Measurements from ENCODE around the gene NEB.

NEB gene

GRCh38 chr2:151508519-151508918, 225.8 kb downstream of the NEB start:
- ChIA-PET CTCF (no interaction called here), POLR2A (no interaction called here)
- no peak for TF ChIP-seq CTCF (IDR thresholded peaks at IDR 0.05; ENCODE audit: insufficient read depth, low read length, missing control alignments)

GRCh38 chr2:151506170-151506569, 228.1 kb downstream of the NEB start:
- TF ChIP-seq CTCF (IDR thresholded peaks at IDR 0.05; ENCODE audit: insufficient read depth, low read length, missing control alignments) = no peak
- CTCF ChIA-PET = interaction anchor here (1.0 kb wide), 1 partner anchor 68 kb away, joined by 3 read pairs; no protein-coding TSS in a partner anchor
- POLR2A ChIA-PET = no interaction called here
- no peak for DNase-seq (ENCODE audit: low read depth, low spot score)
- H3K4me3 ChIP-seq (ENCODE audit: low read depth, low read length) = no peak overlapping the region

More at GRCh38 chr2:151508519-151508918, 225.8 kb downstream of the NEB start:
- no peak overlapping the region for H3K4me3 ChIP-seq (ENCODE audit: low read depth, low read length)
- no peak for DNase-seq (ENCODE audit: low read depth, low spot score)

GRCh38 chr2:151498178-151498577, 236.1 kb downstream of the NEB start:
- no peak overlapping the region for H3K4me3 ChIP-seq (ENCODE audit: low read depth, low read length)
- ChIA-PET CTCF (no interaction called here), POLR2A (no interaction called here)
- TF ChIP-seq CTCF (IDR thresholded peaks at IDR 0.05; ENCODE audit: insufficient read depth, low read length, missing control alignments) = no peak
- no peak for DNase-seq (ENCODE audit: low read depth, low spot score)

GRCh38 chr2:151491496-151491895, 242.8 kb downstream of the NEB start:
- TF ChIP-seq CTCF (IDR thresholded peaks at IDR 0.05; ENCODE audit: insufficient read depth, low read length, missing control alignments) = no peak
- no peak overlapping the region for H3K4me3 ChIP-seq (ENCODE audit: low read depth, low read length)
- ChIA-PET CTCF (interaction anchor here (2.3 kb wide), 1 partner anchor 9 kb away, joined by 7 read pairs; no protein-coding TSS in a partner anchor), POLR2A (no interaction called here)
- DNase-seq (ENCODE audit: low read depth, low spot score) = no peak

- DNase-seq (ENCODE audit: low read depth, low spot score) = no peak
- H3K4me3 ChIP-seq (ENCODE audit: low read depth, low read length) = no peak overlapping the region
- TF ChIP-seq CTCF (IDR thresholded peaks at IDR 0.05; ENCODE audit: insufficient read depth, low read length, missing control alignments) = no peak
- CTCF ChIA-PET = interaction anchor here (2.3 kb wide), 1 partner anchor 10 kb away, joined by 7 read pairs; no protein-coding TSS in a partner anchor
- POLR2A ChIA-PET = no interaction called here
Measured at GRCh38 chr2:151490276-151490675, 244.0 kb downstream of the NEB start.

- DNase-seq (ENCODE audit: low read depth, low spot score) = no peak
- TF ChIP-seq CTCF (IDR thresholded peaks at IDR 0.05; ENCODE audit: insufficient read depth, low read length, missing control alignments) = no peak
- CTCF ChIA-PET = no interaction called here
Measured at GRCh38 chr2:151486053-151486452, 248.2 kb downstream of the NEB start.

More at GRCh38 chr2:151486053-151486452, 248.2 kb downstream of the NEB start:
- no peak overlapping the region for H3K4me3 ChIP-seq (ENCODE audit: low read depth, low read length)
- POLR2A ChIA-PET = no interaction called here
